ENCODE measurements around the gene MSLN. TPM values are rescaled to one million over a fixed set of nuclear protein-coding genes. Genes with fewer than 3 reads are reported as not detected.

The MSLN gene
- total and polyA plus RNA-seq, 2 of the 13 experiments (the other 11 are each of a cell fraction or from before 2014, with no cell fraction given): 2.0 to 2.3 TPM

- TF ChIP-seq ZNF580 (CRISPR knock-in tag; IDR thresholded peaks at IDR 0.05; ENCODE audit: borderline replicate concordance, low read depth) (peak; percentile 41; the same call in 1 of the 2 replicates), POLR2A (IDR thresholded peaks at IDR 0.05; ENCODE audit: insufficient read depth in 1 of 2, low read depth in 2 of 2, low read length in 2 of 2) (peak; percentile 82 to 88), ZBTB42 (CRISPR knock-in tag; IDR thresholded peaks at IDR 0.05) (no peak), BRD4 (CRISPR knock-in tag; IDR thresholded peaks at IDR 0.05) (peak; percentile 70), ZNF282 (IDR thresholded peaks at IDR 0.05; ENCODE audit: partially characterized antibody) (no peak), ZBTB33 (CRISPR knock-in tag; IDR thresholded peaks at IDR 0.05) (peak; percentile 74), ZFP37 (CRISPR knock-in tag; IDR thresholded peaks at IDR 0.05; ENCODE audit: borderline replicate concordance) (no peak), ZNF737 (CRISPR knock-in tag; IDR thresholded peaks at IDR 0.05; ENCODE audit: borderline replicate concordance) (no peak), SMAD1 (CRISPR knock-in tag; IDR thresholded peaks at IDR 0.05; ENCODE audit: borderline replicate concordance, low read depth) (no peak), ISL2 (CRISPR knock-in tag; IDR thresholded peaks at IDR 0.05) (0 out of 2 replicates have a peak, but pooled peaks have one; percentile 11), ZBTB7A (CRISPR knock-in tag; IDR thresholded peaks at IDR 0.05) (peak; percentile 76), PAXIP1 (CRISPR knock-in tag; conservative IDR thresholded peaks at IDR 0.05) (peak; percentile 7), TAF15 (IDR thresholded peaks at IDR 0.05; ENCODE audit: low read depth, low read length, poor library complexity, severe bottlenecking) (no peak), ZIK1 (CRISPR knock-in tag; IDR thresholded peaks at IDR 0.05; ENCODE audit: borderline replicate concordance, low read depth) (peak; percentile 77), PRMT3 (CRISPR knock-in tag; IDR thresholded peaks at IDR 0.05; ENCODE audit: borderline replicate concordance, low read depth) (peak; percentile 1; the same call in 1 of the 2 replicates), ZBTB38 (CRISPR knock-in tag; IDR thresholded peaks at IDR 0.05) (peak; percentile 93), ADNP (CRISPR knock-in tag; IDR thresholded peaks at IDR 0.05) (no peak), ZNF790 (CRISPR knock-in tag; IDR thresholded peaks at IDR 0.05; ENCODE audit: borderline replicate concordance) (no peak; the same call in 1 of the 2 replicates), FOXA3 (CRISPR knock-in tag; IDR thresholded peaks at IDR 0.05) (peak; percentile 5; the same call in 1 of the 2 replicates), ZFY (CRISPR knock-in tag; IDR thresholded peaks at IDR 0.05) (peak; percentile 99), ZNF230 (CRISPR knock-in tag; IDR thresholded peaks at IDR 0.05) (no peak), ZNF431 (CRISPR knock-in tag; IDR thresholded peaks at IDR 0.05; ENCODE audit: borderline replicate concordance, low read depth) (peak; percentile 75; the same call in 1 of the 2 replicates), ZMYM2 (CRISPR knock-in tag; IDR thresholded peaks at IDR 0.05) (no peak), ZNF510 (CRISPR knock-in tag; IDR thresholded peaks at IDR 0.05; ENCODE audit: low read depth) (peak; percentile 26; the same call in 1 of the 2 replicates), ELF1 (CRISPR knock-in tag; IDR thresholded peaks at IDR 0.05) (no peak), ZFP1 (CRISPR knock-in tag; IDR thresholded peaks at IDR 0.05) (no peak)
Measured at GRCh38 chr16:720990-721764, 39.4 kb upstream of the MSLN start, which contains the start of gene ANTKMT (continued).

Measured in HepG2 (cell line).